A673 (cell line): ENCODE data around the gene TRMT2B.

Experiments used
- CTCF ChIP-seq: fragments of 300-800, 200-600 bp; sonication (generic); conservative IDR thresholded peaks from 2 replicates; pipeline ENCODE4 v1.5.1; 2017; ENCODE audit warnings: low read depth, mild to moderate bottlenecking, antibody characterized with exemption, low read length, moderate library complexity, mixed read lengths
- EZH2 ChIP-seq: fragments of 200-600 bp; sonication (generic); IDR thresholded peaks from 2 replicates; pipeline ENCODE4 v1.6.1; 2017; ENCODE audit warnings: borderline replicate concordance, low read depth, mild to moderate bottlenecking, mixed read lengths, antibody characterized with exemption, low read length; ENCODE audit not compliant: poor library complexity, severe bottlenecking

- TF ChIP-seq CTCF (no peak), EZH2 (no peak)
Measured at GRCh38 chrX:100976211-100976610, 75.7 kb downstream of the TRMT2B start.
